Activated CD8-positive, alpha-beta memory T cell treated with anti-CD3 and anti-CD28 coated beads, Interleukin-2, amount 50 U/mL, for 1 hour (primary cell): ENCODE results near the gene DPPA5.
"Not testable (repeated sequence)": the region's sequence is repeated elsewhere in the genome, so short reads cannot be mapped to it uniquely, and the experiment has no call there.

Experiments used
- DNase-seq: peaks from one replicate; pipeline ENCODE4 v3.0.0-alpha.2; 2020; ENCODE audit errors: extremely low read depth

The DPPA5 gene

DNA sequence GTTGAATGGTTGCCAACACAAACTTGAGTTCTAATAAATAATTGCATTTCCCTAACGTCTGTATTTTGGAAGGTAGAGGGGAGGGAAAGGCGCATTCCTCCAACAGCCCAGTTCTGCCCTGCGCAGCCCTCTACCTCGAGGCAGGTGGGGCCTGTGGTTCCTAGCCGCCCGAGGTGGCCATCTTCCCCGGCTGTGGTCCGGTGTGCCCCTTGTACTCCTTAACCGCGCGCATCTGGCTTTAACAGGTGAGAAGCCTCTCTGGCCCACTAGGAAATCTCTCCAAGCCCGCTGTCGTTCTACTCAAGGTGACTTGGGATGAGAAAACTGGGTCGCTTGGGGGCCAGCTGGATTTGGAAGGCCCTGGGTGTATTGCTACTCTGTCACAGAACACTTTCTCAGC is 10.0 kb upstream of the DPPA5 start:
- no peak for DNase-seq

- no peak for DNase-seq
Observed at GRCh38 chr6:73363537-73363875, 9.4 kb upstream of the DPPA5 start.

DNA sequence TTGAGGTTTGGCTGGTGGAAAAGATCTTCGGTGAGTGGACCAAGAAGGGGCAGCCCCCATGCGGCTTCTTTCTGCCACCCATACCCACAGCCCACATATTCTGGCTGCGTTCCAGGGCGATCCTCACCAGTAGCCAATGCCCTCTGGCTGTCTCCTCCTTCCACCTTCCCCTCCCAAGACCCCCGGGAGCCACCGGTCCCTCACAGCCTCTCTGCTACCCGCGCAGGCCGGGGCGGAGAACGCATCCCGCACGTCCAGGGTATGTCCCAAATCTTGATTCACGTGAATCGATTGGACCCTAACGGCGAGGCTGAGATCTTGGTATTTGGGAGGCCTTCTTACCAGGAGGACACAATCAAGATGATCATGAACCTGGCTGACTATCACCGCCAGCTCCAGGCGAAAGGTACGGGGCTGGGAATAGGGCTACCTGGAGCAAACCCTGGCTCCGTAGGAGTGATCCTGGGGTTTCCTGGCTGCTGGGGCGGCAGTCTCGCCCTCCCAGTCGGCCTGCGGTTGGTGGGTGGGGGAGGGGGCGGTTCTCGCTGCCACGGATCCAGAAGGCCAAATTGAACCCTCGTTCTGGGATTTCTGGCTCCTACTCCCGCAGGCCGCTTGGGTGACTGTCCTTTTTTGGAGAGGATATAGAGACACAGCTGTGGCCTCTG is 8.9 kb upstream of the DPPA5 start:
- DNase-seq: no peak

- DNase-seq: no peak
Observed at GRCh38 chr6:73362358-73362757, 8.3 kb upstream of the DPPA5 start, which contains the start of gene KHDC3L. Gene KHDC3L (plus strand): TSS chr6:73362658. CDS start chr6:73362730, 72 bp downstream.

GRCh38 chr6:73349311-73349710 is 4.8 kb downstream of the DPPA5 start:
- no peak for DNase-seq

- no peak for DNase-seq
Observed at GRCh38 chr6:73348550-73349204, 5.4 kb downstream of the DPPA5 start.

- DNase-seq: no peak
Observed at GRCh38 chr6:73343164-73343563, 10.9 kb downstream of the DPPA5 start.

DNA sequence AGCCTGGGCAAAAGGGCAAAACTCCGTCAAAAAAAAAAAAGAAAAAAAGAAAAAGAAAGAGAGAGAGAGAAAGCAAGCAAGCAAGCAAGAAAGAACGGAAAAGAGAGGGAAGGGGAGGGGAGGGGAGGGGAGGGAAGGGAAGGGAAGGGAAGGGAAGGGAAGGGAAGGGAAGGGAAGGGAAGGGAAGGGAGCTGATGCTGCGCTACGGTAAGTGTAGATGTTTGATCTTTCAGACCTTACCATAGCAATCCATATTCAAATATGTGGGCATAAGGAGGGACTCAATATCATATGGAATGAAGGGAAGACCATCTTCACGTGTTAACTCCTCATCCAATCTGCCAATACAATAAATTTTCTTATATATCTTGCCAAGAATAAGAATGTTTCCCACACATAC is 11.9 kb downstream of the DPPA5 start:
- DNase-seq: no peak

- no peak for DNase-seq
Observed at GRCh38 chr6:73341335-73341734, 12.7 kb downstream of the DPPA5 start.

DNA sequence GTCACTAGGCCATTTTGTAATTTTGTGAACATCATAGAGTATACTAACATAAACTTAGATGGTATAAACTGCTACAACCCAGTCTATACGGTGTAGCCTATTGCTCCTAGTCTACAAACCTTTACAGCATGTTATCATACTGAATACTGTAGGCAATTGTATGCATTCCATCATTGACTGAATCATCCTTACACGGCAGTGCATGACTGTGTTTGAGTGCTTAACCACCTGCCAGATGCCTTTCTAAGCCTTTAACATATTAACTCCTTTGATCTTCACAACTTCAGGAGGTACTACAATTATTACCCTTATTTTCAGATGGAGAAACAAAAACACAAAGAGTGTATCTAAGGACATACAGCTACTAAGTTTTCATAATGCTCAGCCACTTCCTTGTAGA is 14.0 kb downstream of the DPPA5 start:
- no peak for DNase-seq

DNA sequence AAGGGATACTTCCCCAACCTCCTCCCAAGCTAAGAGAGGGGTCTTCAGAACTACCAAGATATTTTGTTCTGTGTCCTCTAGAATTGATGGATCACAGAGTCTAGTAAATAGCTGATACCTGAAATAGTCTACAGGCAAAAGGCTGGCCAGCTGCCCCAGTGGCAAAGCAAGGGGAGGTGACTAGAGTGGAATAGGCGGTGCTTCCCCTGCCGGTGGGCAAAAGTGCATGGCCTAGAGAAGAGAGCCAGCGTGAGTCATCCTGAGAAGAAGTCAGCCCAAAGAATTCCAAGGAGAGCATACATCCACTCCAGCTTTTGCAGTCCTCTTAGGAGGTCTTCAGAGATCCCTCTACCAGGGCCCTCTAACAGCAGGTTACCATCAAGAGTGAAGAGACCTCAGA is 14.7 kb downstream of the DPPA5 start:
- no peak for DNase-seq

DNA sequence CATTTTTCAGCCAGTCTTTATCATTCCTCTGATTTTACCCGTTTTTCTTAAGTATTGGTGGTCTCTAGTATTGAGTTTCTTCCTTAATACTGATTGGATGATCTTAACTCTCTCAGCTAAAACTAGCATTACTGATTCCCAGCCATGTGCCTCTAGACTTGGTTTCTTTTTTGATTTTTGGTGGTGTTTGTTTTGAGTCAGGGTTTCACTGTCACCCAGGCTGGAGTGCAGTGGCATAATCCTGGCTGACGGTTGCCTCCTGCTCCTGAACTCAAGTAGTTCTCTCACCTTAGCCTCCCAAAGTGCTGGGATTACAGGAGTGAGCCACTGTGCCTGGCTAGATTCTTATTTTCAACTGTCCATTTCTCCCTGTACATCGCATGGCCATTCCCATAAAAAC is 24.9 kb downstream of the DPPA5 start:
- DNase-seq: no peak

DNA sequence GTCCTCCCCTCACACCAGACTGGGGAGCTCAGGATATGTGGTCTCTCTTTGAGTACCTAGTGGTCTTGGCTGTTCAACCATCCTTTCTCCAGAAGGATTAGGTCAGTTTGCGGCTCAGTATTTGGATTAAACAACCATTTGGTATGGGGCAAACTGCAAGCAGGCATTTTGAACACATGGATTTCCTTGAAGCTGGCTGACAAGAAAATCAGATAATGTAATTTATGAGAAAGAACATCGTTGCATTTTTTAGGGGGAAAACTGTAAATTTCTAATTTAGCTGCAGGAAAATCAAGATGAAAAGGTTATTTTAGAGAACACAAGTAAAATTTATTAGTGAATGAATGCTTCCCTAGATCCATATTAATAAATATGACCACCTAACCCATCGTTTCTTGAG is 25.3 kb downstream of the DPPA5 start:
- no peak for DNase-seq

- DNase-seq: no peak
Observed at GRCh38 chr6:73325656-73326055, 28.4 kb downstream of the DPPA5 start.

- DNase-seq: no peak
Observed at GRCh38 chr6:73323323-73323722, 30.8 kb downstream of the DPPA5 start.

DNA sequence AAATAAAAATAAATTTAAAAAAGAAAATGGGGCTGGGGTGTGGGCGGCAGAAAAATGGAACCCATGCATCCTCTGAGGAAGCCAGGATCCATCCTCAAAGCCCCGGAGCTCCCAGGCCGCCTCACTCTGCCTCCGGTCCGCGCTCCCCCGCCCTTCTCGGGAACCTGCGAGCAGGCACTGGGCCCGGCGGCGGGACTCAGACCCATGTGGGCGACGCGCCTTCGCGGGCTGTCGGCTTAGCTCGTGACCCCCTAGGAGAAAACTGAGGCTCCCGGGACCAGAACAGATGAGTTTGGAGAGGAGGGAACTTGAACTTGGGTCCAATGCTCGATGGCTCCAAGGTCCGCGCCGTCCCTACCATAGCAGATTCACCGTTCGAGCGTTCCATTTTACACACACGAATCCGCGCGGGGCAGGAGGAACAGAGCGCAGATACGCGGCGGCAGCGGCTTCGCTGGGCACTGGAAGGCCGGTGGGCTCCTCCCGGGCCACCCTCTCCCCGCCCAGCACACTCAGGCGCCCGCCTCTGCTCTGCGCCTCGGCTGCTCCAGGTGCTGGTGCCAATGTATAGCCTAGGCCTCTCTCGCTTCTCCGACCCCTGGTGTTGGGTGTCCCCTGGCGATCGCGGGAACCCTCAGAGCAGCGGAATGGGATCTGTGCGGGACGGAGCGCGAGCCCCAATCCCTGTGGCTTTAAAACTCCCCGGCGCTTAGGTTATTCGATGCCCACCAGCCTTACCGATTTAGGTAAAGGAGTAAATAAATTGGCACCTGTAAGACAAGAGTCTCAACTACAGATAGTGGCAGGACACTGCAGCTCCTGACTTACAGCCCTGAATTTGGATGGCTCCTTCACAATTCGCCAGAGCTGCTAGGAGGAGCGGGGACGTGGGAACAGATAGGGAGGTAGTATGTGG is 39.2 kb downstream of the DPPA5 start:
- no peak for DNase-seq

GRCh38 chr6:73310503-73310845 is 43.6 kb downstream of the DPPA5 start:
- DNase-seq: not testable (repeated sequence)

GRCh38 chr6:73309785-73310502 is 44.1 kb downstream of the DPPA5 start:
- DNase-seq: no peak

GRCh38 chr6:73309535-73309784 is 44.6 kb downstream of the DPPA5 start:
- no peak for DNase-seq

DNA sequence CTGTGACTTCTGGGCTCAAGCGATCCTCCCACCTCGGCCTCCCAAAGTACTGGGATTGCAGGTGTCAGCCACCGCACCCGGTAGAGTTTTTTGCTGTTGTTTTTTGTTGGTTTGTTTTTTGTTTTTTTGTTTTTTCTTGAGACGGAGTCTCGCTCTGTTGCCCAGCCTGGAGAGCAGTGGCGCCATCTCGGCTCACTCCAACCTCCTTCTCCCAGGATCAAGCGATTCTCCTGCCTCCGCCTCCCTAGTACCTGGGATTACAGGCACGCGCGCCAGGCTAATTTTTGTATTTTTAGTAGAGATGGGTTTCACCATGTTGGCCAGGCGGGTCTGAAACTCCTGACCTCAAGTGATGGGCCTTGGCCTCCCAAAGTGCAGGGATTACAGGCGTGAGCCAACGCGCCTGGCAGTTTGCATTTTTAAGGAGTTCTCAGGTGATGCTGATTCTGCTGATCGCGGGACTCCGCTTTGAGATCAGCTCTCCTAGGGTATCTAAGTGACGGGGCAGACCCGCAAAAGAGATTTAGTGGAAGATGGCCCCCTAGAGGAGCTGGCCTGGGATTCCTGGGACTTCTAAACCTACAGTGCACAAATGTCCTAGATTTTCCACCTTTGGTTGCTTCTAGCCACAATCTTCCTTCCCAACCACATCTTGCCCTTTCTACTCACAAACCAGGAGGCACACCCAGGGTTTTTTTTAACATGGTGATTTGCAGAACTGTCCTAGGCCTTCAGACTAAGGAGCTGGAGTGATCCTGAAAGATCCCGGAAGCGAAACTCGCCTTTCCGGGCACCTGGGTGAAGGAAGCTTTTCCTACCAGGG is 45.2 kb downstream of the DPPA5 start:
- DNase-seq: no peak

GRCh38 chr6:73303773-73304172 is 50.3 kb downstream of the DPPA5 start:
- not testable (repeated sequence) for DNase-seq
